H1 (cell line): ENCODE data around the gene CLEC10A. TPM values are rescaled to one million over a fixed set of nuclear protein-coding genes. Genes with fewer than 3 reads are reported as not detected.

Experiments used
- CTCF ChIA-PET: fragments of 300-600 bp; sonication (Branson Sonifier 250); formaldehyde crosslinking; loops from one replicate; lab custom pipeline; 2021; ENCODE audit not compliant: partially characterized antibody; lab: Charles Lee
- POLR2A ChIA-PET: fragments of 300-600 bp; sonication (Branson Sonifier 250); formaldehyde crosslinking; loops from one replicate; lab custom pipeline; 2021; ENCODE audit warnings: inconsistent platforms; ENCODE audit not compliant: partially characterized antibody; lab: Charles Lee
- DNase-seq, 2 experiments: peaks; one replicate each; pipeline versions ENCODE4 v3.0.0 to v3.0.0-alpha.2; 2010 to 2022; ENCODE audit warnings: low spot score in 2 of 2, low read depth in 1 of 2, mixed read lengths in 1 of 2
- FAIRE-seq: peaks from 2 replicates; lab custom pipeline; 2011; peaks lifted over from hg19 to GRCh38; lab: Jason Lieb, UNC
- H2AFZ ChIP-seq: 2 replicates; pipeline ENCODE4 v1.8.1; 2012; ENCODE audit warnings: low read length, inconsistent platforms
- H2AK5ac ChIP-seq: 2 replicates; pipeline ENCODE4 v1.6.1; 2013; ENCODE audit warnings: low read depth, low read length
- H2BK120ac ChIP-seq: replicated peaks from 2 replicates; pipeline ENCODE3; 2013; ENCODE audit warnings: low read depth, low read length, inconsistent platforms
- H2BK12ac ChIP-seq: 2 replicates; pipeline ENCODE4 v1.6.1; 2013; ENCODE audit warnings: low read depth, low read length
- H2BK15ac ChIP-seq: 2 replicates; pipeline ENCODE4 v1.6.1; 2013; ENCODE audit warnings: low read length
- H2BK20ac ChIP-seq: 2 replicates; pipeline ENCODE4 v1.6.1; 2013; ENCODE audit warnings: low read length
- H2BK5ac ChIP-seq: 2 replicates; pipeline ENCODE4 v1.6.1; 2013; ENCODE audit warnings: low read depth, low read length
- H3K14ac ChIP-seq: 2 replicates; pipeline ENCODE4 v1.6.1; 2013; ENCODE audit warnings: inconsistent platforms; ENCODE audit not compliant: insufficient read length
- H3K18ac ChIP-seq: 2 replicates; pipeline ENCODE4 v1.6.1; 2013; ENCODE audit warnings: low read length; ENCODE audit errors: extremely low read depth
- H3K23ac ChIP-seq: 2 replicates; pipeline ENCODE4 v1.6.1; 2013; ENCODE audit warnings: inconsistent platforms; ENCODE audit not compliant: insufficient read length
- H3K23me2 ChIP-seq: 2 replicates; pipeline ENCODE4 v1.6.1; 2013; ENCODE audit warnings: low read depth, low read length
- H3K27ac ChIP-seq: 2 replicates; pipeline ENCODE4 v1.6.1; 2011; ENCODE audit warnings: low read depth, low read length, inconsistent platforms
- H3K27me3 ChIP-seq, 4 experiments: replicated peaks in 1 of 4; 1 replicate in 1 of 4; 2 replicates in 3 of 4; pipeline versions ENCODE4 v1.6.1 to v1.8.1; 2011 to 2013; ENCODE audit warnings: low read length in 3 of 4, mild to moderate bottlenecking in 3 of 4, inconsistent platforms in 2 of 4, mixed read lengths in 2 of 4, moderate library complexity in 1 of 4; ENCODE audit not compliant: control insufficient read depth in 3 of 4, insufficient read depth in 3 of 4; ENCODE audit errors: extremely low read depth in 1 of 4
- H3K36me3 ChIP-seq, 4 experiments: 2 replicates each; pipeline versions ENCODE4 v1.6.1 to v1.8.1; 2011 to 2013; ENCODE audit warnings: mild to moderate bottlenecking in 4 of 4, low read length in 3 of 4, moderate library complexity in 2 of 4, control low read depth in 1 of 4, inconsistent platforms in 1 of 4; ENCODE audit not compliant: insufficient read depth in 4 of 4, control insufficient read depth in 2 of 4
- H3K4ac ChIP-seq: replicated peaks from 2 replicates; pipeline ENCODE3; 2013; ENCODE audit warnings: low read length, low read depth, mixed read lengths, inconsistent platforms; ENCODE audit not compliant: insufficient read length
- H3K4me1 ChIP-seq, 4 experiments: replicated peaks in 1 of 4; 1 replicate in 1 of 4; 2 replicates in 3 of 4; pipeline versions ENCODE4 v1.6.1 to v1.8.1; 2011 to 2013; ENCODE audit warnings: low read length in 3 of 4, inconsistent platforms in 2 of 4, mixed read lengths in 1 of 4; ENCODE audit not compliant: insufficient read depth in 4 of 4, control insufficient read depth in 3 of 4
- H3K4me2 ChIP-seq, 2 experiments: 2 replicates each; pipeline versions ENCODE4 v1.6.1 to v1.8.1; 2011 to 2013; ENCODE audit warnings: low read depth in 2 of 2, low read length in 2 of 2, control low read depth in 1 of 2, inconsistent platforms in 1 of 2, mild to moderate bottlenecking in 1 of 2; ENCODE audit not compliant: insufficient read depth in 1 of 2
- H3K4me3 ChIP-seq, 4 experiments: fragments of 200-600, 300-600 bp in 1 of 4; sonication (generic), shearing (Covaris generic), sonication (Bioruptor Twin) in 1 of 4; 2 replicates each; pipeline versions ENCODE4 v1.5.1 to v1.8.1; 2011 to 2016; ENCODE audit warnings: low read length in 4 of 4, low read depth in 3 of 4, control low read depth in 2 of 4, inconsistent platforms in 2 of 4, mild to moderate bottlenecking in 2 of 4, mixed read lengths in 1 of 4, moderate library complexity in 1 of 4; ENCODE audit not compliant: insufficient read depth in 2 of 4; ENCODE audit errors: extremely low read depth in 1 of 4
- H3K56ac ChIP-seq: replicated peaks from 2 replicates; pipeline ENCODE3; 2013; ENCODE audit warnings: low read depth, mild to moderate bottlenecking, mixed read lengths, low read length, inconsistent platforms; ENCODE audit not compliant: insufficient read length
- H3K79me1 ChIP-seq: 2 replicates; pipeline ENCODE4 v1.6.1; 2013; ENCODE audit warnings: low read depth, low read length, control low read depth
- H3K79me2 ChIP-seq, 2 experiments: 2 replicates each; pipeline versions ENCODE4 v1.6.1 to v1.8.1; 2012 to 2013; ENCODE audit warnings: low read length in 2 of 2, mild to moderate bottlenecking in 2 of 2, inconsistent platforms in 1 of 2; ENCODE audit not compliant: insufficient read depth in 2 of 2, control insufficient read depth in 1 of 2
- H3K9ac ChIP-seq, 4 experiments: replicated peaks in 1 of 4; 1 replicate in 1 of 4; 2 replicates in 3 of 4; pipeline versions ENCODE4 v1.6.1 to v1.8.1; 2011 to 2013; ENCODE audit warnings: low read depth in 3 of 4, low read length in 3 of 4, control low read depth in 2 of 4, mild to moderate bottlenecking in 2 of 4, moderate library complexity in 2 of 4, inconsistent platforms in 1 of 4; ENCODE audit errors: extremely low read depth in 1 of 4
- H3K9me3 ChIP-seq, 2 experiments: 2 replicates each; pipeline versions ENCODE4 v1.6.1 to v1.8.1; 2012 to 2013; ENCODE audit warnings: mild to moderate bottlenecking in 2 of 2, moderate library complexity in 2 of 2, control low read depth in 1 of 2, inconsistent platforms in 1 of 2, low read depth in 1 of 2, low read length in 1 of 2, mixed read lengths in 1 of 2; ENCODE audit not compliant: insufficient read depth in 2 of 2
- H4K20me1 ChIP-seq, 2 experiments: replicated peaks in 1 of 2; 2 replicates each; pipeline versions ENCODE3 to v1.8.1; 2011 to 2013; ENCODE audit warnings: inconsistent platforms in 2 of 2, low read length in 2 of 2, mild to moderate bottlenecking in 1 of 2; ENCODE audit not compliant: insufficient read depth in 2 of 2, control insufficient read depth in 1 of 2
- H4K5ac ChIP-seq: 2 replicates; pipeline ENCODE4 v1.6.1; 2013; ENCODE audit warnings: low read length, low read depth, mixed read lengths, inconsistent platforms; ENCODE audit not compliant: insufficient read length
- H4K8ac ChIP-seq: 2 replicates; pipeline ENCODE4 v1.8.0; 2013; ENCODE audit warnings: mild to moderate bottlenecking, moderate library complexity, low read length, inconsistent platforms; ENCODE audit not compliant: insufficient read depth; ENCODE audit errors: extremely low read depth
- H4K91ac ChIP-seq: replicated peaks from 2 replicates; pipeline ENCODE3; 2013; ENCODE audit warnings: low read length, mixed read lengths, inconsistent platforms; ENCODE audit not compliant: insufficient read length
- CBX5 ChIP-seq: fragments of 300-800, 300-1000 bp; sonication (generic); IDR thresholded peaks from 2 replicates; pipeline ENCODE4 v1.7.1; 2016; ENCODE audit warnings: antibody characterized with exemption, low read length, low read depth
- CEBPB ChIP-seq: IDR thresholded peaks from 2 replicates; pipeline ENCODE4 v1.6.1; 2012; ENCODE audit warnings: low read depth, low read length
- CTBP2 ChIP-seq: IDR thresholded peaks from 2 replicates; pipeline ENCODE4 v1.7.0; 2011; ENCODE audit warnings: borderline replicate concordance, mild to moderate bottlenecking, moderate library complexity, mixed read lengths, low read length; ENCODE audit not compliant: insufficient read depth, insufficient read length
- EZH2 ChIP-seq: fragments of 200-600 bp; sonication (generic); IDR thresholded peaks from 2 replicates; pipeline ENCODE4 v1.7.1; 2012; ENCODE audit warnings: low read depth, mild to moderate bottlenecking, moderate library complexity, low read length, inconsistent platforms; ENCODE audit not compliant: severe bottlenecking
- JUN ChIP-seq: IDR thresholded peaks from 2 replicates; pipeline ENCODE4 v1.6.1; 2011; ENCODE audit warnings: low read depth, mild to moderate bottlenecking, improper control_type of control experiment, low read length
- JUND ChIP-seq: IDR thresholded peaks from 2 replicates; pipeline ENCODE4 v1.6.1; 2011; ENCODE audit warnings: mild to moderate bottlenecking, improper control_type of control experiment, low read length
- NRF1 ChIP-seq: IDR thresholded peaks from 2 replicates; pipeline ENCODE4 v1.6.1; 2011; ENCODE audit warnings: mild to moderate bottlenecking, low read depth, low read length, improper control_type of control experiment
- PHF8 ChIP-seq: fragments of 200-600 bp; sonication (generic); conservative IDR thresholded peaks from 2 replicates; pipeline ENCODE4 v1.7.1; 2012; ENCODE audit warnings: low read depth, mild to moderate bottlenecking, inconsistent platforms, low read length, moderate library complexity
- RBBP5 ChIP-seq: IDR thresholded peaks from 2 replicates; pipeline ENCODE4 v1.7.1; 2012; ENCODE audit warnings: low read depth, mild to moderate bottlenecking, inconsistent platforms, low read length, moderate library complexity, borderline replicate concordance
- SAP30 ChIP-seq: fragments of 300-600 bp; sonication (generic); IDR thresholded peaks from 2 replicates; pipeline ENCODE4 v1.7.1; 2012; ENCODE audit warnings: low read length, moderate library complexity, mild to moderate bottlenecking, inconsistent platforms; ENCODE audit not compliant: insufficient read depth, insufficient replicate concordance
- SP2 ChIP-seq: IDR thresholded peaks from 2 replicates; pipeline ENCODE4 v1.6.1; 2012; ENCODE audit warnings: mild to moderate bottlenecking, low read length, inconsistent platforms
- TBP ChIP-seq: IDR thresholded peaks from 2 replicates; pipeline ENCODE4 v1.6.1; 2011; ENCODE audit warnings: low read depth, low read length, improper control_type of control experiment
- TCF12 ChIP-seq: IDR thresholded peaks from 2 replicates; pipeline ENCODE4 v1.6.1; 2011; ENCODE audit warnings: low read depth, mild to moderate bottlenecking, low read length
- YY1 ChIP-seq: IDR thresholded peaks from 2 replicates; pipeline ENCODE4 v1.6.1; 2011; ENCODE audit warnings: low read depth, mild to moderate bottlenecking, low read length
- WGBS, 2 experiments: shearing (Covaris generic) in 1 of 2; methylation state at CpG; one replicate each; pipeline versions ENCODE4 v1.1.6 to v1.1.7; 2013 to 2015; ENCODE audit warnings: low lambda C conversion rate in 2 of 2, mixed read lengths in 2 of 2, inconsistent platforms in 1 of 2, low coverage in 1 of 2, missing lambda C conversion rate in 1 of 2; ENCODE audit not compliant: insufficient replicate concordance in 2 of 2, insufficient coverage in 1 of 2, insufficient read length in 1 of 2; ENCODE audit errors: extremely low coverage in 1 of 2, missing lambda C conversion rate in 1 of 2; 5-methylcytosine and 5-hydroxymethylcytosine counted together
- polyA plus RNA-seq, 7 experiments: library from polyadenylated mRNA; depleted of rRNA in 3 of 7; stranded (reverse) in 5 of 7; unstranded in 2 of 7; fragments of >200 nt in 5 of 7; fragments of 200-250 nt in 2 of 7; gene quantifications; 1 replicate in 5 of 7; 2 replicates in 1 of 7; 4 replicates in 1 of 7; pipeline versions ENCODE4 v1.2.1 to v1.2.3, GENCODE V29; 2011 to 2013; ENCODE audit warnings: missing spikeins in 2 of 7, mixed read lengths in 2 of 7
- total RNA-seq: library from RNA; stranded (reverse); fragmentation: NEBNext Ultra II Directional; extraction: Animal tissue kit (Norgen Biotek cat#: 25700); gene quantifications from 2 replicates; pipeline ENCODE4 v1.2.1, GENCODE V29; 2021
- TF ChIP-seq, protein P1 (sequence below): IDR thresholded peaks from 2 replicates; pipeline ENCODE4 v1.6.1; 2012; ENCODE audit warnings: inconsistent platforms

CLEC10A gene
- total and polyA plus RNA-seq, 2 of the 8 experiments (the other 6 are each of a cell fraction or from before 2014, with no cell fraction given): not detected

DNA sequence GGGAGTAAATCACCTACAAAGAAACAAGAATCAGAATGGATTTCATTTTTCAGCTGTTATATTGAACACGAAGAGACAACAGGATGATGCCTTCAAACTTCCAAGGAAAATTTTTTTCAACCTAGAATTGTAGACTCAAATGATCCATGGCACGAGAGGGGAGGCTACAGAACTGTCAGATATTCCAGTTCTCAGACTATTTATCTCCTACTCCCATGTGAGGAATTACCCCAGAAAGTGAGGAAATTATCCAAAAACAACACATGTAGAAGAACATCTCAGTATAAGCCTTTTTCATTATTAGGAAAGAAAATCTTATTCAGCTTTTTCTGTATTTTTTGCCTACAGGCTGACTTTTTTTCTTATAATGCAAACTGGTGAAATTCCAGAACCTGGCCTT, 40.1 kb upstream of the CLEC10A start:
- Histone ChIP-seq H4K91ac (no peak overlapping the region), H2BK5ac (no peak overlapping the region), H3K23me2 (no peaks in the 10 kb centered on the region), H3K27ac (no peak overlapping the region), H4K5ac (no peak overlapping the region), H3K4me3 (no peak overlapping the region), H3K18ac (no peak overlapping the region), H3K23ac (no peak overlapping the region), H3K4me2 (no peak overlapping the region), H3K9me3 (no peaks in the 10 kb centered on the region), H3K14ac (no peak overlapping the region), H2BK15ac (no peak overlapping the region), H3K4me1 (peaks cover 0 to 2% (median under 1%) of the 10 kb centered on the region in 4 experiments; a peak in 2 of 7 replicates), H3K27me3 (no peaks in the 10 kb centered on the region), H4K20me1 (no peaks in the 10 kb centered on the region), H3K4ac (no peak overlapping the region), H4K8ac (no peak overlapping the region), H2AFZ (no peak overlapping the region), H3K79me2 (no peaks in the 10 kb centered on the region), H3K79me1 (no peaks in the 10 kb centered on the region), H2BK20ac (no peak overlapping the region), H2BK12ac (no peak overlapping the region), H2BK120ac (no peak overlapping the region), H3K56ac (no peak overlapping the region), H3K36me3 (no peaks in the 10 kb centered on the region), H2AK5ac (no peak overlapping the region), H3K9ac (no peak overlapping the region)
- no peak for DNase-seq
- ChIA-PET POLR2A (no interaction called here), CTCF (interaction anchor here (1.0 to 1.4 kb wide), 3 partner anchors 13 to 57 kb away, joined by 3 to 4 read pairs (median 3); no protein-coding TSS in a partner anchor)
- 95% methylated on average over 2 of the region's 2 CpGs; no CpG with 5 or more reads in 1 of the 2 experiments for WGBS, 2 experiments
- FAIRE-seq: no peak
- no peak for TF ChIP-seq YY1
- no peak for TF ChIP-seq JUN
- no peak for TF ChIP-seq CEBPB
- TF ChIP-seq JUND: no peak
- TF ChIP-seq PHF8: no peak
- TF ChIP-seq EZH2: no peak
- no peak for TF ChIP-seq CBX5
- TF ChIP-seq SAP30: no peak
- no peak for TF ChIP-seq RBBP5
- no peak for TF ChIP-seq TCF12
- TF ChIP-seq, protein P1, sequence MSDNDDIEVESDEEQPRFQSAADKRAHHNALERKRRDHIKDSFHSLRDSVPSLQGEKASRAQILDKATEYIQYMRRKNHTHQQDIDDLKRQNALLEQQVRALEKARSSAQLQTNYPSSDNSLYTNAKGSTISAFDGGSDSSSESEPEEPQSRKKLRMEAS: no peak
- no peak for TF ChIP-seq CTBP2
- TF ChIP-seq SP2: no peak
- no peak for TF ChIP-seq TBP
- no peak for TF ChIP-seq NRF1
